Retinal pigment epithelial cell (primary cell): ENCODE data around the gene ZNF215.
A peak's percentile ranks its signal among the peaks of the same experiment; 100 is the strongest.
"Not testable (repeated sequence)": the region's sequence is repeated elsewhere in the genome, so short reads cannot be mapped to it uniquely, and the experiment has no call there.

Experiments
- DNase-seq: peaks from one replicate; pipeline ENCODE4 v3.0.0-alpha.2; 2010; ENCODE audit warnings: low read depth
- H3K4me3 ChIP-seq: 2 replicates; pipeline ENCODE4 v1.5.1; 2011; ENCODE audit warnings: mild to moderate bottlenecking, low read length, control low read depth, moderate library complexity
- TF ChIP-seq, protein P1 (sequence below): conservative IDR thresholded peaks from 2 replicates; pipeline ENCODE4 v1.5.1; 2011; ENCODE audit warnings: low read depth, low read length, control low read depth, inconsistent platforms

ZNF215 gene

DNA sequence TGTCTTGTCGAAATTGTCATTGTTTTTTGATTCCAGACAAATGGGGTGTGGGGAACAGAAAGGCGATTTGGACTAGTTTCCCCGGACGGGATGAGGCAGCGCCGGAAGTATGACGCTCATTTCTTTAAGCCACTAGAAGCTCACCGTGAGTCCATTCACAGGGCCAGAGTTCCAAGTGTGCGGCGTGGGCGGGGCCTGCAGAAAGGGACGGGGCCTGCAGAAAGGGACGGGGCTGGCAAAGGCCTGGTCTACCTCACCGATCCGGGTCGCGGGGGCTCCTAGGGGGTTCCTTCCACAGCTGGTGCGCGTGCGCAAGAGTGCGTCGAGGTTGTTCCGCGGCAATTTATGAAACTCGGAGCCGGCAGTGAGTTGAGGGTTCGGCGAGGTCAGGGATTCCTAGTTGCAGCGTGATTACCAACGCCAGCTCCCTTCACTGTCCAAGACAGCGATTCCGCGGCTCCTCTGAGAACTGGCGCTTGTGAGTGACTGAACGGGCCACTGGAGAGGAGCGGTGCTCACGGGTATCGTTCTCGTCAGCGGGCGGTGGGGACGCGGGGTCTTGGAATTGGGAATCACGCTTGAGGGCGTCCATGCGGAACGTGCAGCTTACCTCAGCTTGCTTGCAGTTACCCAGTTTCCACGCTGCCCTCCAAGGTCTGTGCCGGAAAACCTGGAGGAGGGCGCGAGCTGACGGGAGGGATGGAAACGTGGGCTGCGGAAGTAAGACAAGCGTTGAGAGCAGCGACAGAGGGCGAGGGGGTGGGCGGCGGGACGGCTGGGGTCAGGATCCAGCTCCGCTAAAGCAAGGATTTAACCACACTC, at the start of gene ZNF215:
ZNF215 (plus strand) TSS at position 219 of the 822 bp plus-strand sequence. CDS start 5,847 bp downstream, outside the sequence.
- peak within 1 kb of the TSS; percentile 86 for H3K4me3 ChIP-seq
- peak; percentile 24 for DNase-seq
- TF ChIP-seq, protein P1, sequence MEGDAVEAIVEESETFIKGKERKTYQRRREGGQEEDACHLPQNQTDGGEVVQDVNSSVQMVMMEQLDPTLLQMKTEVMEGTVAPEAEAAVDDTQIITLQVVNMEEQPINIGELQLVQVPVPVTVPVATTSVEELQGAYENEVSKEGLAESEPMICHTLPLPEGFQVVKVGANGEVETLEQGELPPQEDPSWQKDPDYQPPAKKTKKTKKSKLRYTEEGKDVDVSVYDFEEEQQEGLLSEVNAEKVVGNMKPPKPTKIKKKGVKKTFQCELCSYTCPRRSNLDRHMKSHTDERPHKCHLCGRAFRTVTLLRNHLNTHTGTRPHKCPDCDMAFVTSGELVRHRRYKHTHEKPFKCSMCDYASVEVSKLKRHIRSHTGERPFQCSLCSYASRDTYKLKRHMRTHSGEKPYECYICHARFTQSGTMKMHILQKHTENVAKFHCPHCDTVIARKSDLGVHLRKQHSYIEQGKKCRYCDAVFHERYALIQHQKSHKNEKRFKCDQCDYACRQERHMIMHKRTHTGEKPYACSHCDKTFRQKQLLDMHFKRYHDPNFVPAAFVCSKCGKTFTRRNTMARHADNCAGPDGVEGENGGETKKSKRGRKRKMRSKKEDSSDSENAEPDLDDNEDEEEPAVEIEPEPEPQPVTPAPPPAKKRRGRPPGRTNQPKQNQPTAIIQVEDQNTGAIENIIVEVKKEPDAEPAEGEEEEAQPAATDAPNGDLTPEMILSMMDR: no peak

DNA sequence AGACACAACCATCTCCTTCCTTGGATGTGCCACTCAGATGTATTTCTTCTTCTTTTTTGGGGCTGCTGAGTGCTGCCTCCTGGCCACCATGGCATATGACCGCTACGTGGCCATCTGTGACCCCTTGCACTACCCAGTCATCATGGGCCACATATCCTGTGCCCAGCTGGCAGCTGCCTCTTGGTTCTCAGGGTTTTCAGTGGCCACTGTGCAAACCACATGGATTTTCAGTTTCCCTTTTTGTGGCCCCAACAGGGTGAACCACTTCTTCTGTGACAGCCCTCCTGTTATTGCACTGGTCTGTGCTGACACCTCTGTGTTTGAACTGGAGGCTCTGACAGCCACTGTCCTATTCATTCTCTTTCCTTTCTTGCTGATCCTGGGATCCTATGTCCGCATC, 49.3 kb upstream of the ZNF215 start:
- DNase-seq: no peak
- TF ChIP-seq, protein P1: no peak
- H3K4me3 ChIP-seq: no peak overlapping the region

DNA sequence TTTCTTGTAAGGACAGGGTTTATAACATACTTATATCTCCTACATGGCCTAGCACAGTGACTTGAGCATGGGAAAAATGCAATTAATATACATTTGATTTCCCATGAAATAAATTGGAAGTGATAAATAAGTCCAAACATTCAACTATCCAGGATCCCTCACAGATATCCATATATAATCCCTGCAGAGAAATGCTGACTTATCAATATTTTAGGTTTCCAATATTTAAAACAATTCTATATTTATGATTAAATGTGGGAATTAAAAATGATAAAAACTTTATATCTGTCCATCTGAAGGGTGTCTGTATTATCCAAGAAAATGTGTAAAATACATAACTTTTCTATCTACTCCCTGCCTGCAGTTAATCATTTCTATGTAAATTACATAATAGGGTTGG, 43.5 kb upstream of the ZNF215 start:
- TF ChIP-seq, protein P1: no peak
- DNase-seq: no peak
- H3K4me3 ChIP-seq: no peak overlapping the region

DNA sequence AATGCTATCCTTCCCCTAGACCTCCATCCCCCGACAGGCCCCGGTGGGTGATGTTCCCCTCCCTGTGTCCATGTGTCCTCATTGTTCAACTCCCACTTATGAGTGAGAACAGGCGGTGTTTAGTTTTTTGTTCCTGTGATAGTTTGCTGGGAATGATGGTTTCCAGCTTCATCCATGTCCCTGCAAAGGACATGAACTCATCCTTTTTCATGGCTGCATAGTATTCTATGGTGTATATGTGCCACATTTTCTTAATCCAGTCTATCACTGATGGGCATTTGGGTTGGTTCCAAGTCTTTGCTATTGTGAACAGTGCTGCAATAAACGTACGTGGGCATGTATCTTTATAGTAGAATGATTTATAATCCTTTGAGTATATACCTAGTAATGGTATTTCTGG, 38.5 kb upstream of the ZNF215 start:
- DNase-seq, H3K4me3 ChIP-seq: not testable (repeated sequence)

DNA sequence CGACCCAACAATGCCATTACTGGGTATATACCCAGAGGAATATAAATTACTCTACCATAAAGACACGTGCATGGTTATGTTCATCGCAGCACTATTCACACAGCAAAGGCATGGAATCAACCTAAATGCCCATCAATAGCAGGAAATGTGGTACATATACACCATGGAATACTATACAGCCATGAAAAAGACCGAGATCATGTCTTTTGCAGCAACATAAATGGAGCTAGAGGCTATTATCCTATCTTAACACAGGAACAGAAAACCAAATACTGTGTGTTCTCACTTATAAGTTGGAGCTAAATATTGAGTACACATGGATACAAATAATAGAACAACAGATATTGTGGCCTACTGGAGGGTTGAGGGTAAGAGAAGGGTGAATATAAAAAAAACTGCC, 37.4 kb upstream of the ZNF215 start:
- TF ChIP-seq, protein P1: no peak
- H3K4me3 ChIP-seq: no peak overlapping the region
- DNase-seq: no peak

DNA sequence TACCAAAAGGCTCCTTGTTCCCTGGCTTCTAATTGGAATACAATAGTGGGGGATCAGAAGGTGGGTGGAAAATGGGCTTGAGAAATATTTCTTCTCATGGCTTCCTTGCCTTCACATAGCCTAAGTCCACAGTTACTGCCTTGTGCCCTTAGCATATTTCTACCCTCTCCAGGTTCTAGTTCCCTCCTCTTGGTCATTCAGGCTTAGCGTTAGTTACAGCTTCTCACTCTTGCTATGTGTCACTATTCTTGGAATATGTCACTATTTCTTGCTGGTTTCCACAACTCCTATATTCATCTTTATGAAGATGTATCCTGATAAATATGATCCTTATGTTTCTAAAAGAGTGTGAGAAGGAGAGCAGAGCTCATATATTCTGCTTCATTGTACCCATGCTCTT, 36.4 kb upstream of the ZNF215 start:
- no peak for DNase-seq
- H3K4me3 ChIP-seq: no peak overlapping the region
- TF ChIP-seq, protein P1: no peak

DNA sequence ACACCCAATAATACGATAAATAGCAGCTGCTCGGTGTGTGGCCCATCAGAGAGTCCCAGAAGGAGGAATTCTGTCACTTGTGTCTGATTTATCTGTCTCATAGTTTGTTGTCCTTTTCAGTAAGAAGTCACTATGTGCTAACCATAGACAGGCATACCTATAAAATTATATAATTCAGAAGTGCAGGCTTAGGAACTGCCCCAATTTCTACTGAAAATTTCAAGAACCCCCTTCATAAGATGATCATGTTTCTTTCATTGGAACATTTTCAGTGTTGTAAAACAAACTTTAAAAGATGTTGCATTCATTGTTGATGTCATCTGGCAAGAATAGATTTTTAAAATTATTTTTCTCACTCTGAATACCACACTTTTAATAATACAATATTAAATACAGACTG, 33.8 kb upstream of the ZNF215 start, which contains the start of gene OR2D2:
OR2D2 (minus strand) TSS at position 101 of the 400 bp plus-strand sequence; CDS start at position 101, 0 bp downstream.
- TF ChIP-seq, protein P1: no peak
- no peak for DNase-seq
- no peak within 1 kb of the TSS for H3K4me3 ChIP-seq
